GM18502 (cell line): ENCODE results near the gene NFASC.

ENCODE experiments used
- ATAC-seq: cut with Tn5 transposase; IDR thresholded peaks from one replicate; pipeline ENCODE4 v1.9.1; 2021; ENCODE audit warnings: mild to moderate bottlenecking; ENCODE audit not compliant: unreplicated experiment, poor library complexity

The NFASC gene

GRCh38 chr1:204994086-204994862 lies 123.6 kb downstream of the NFASC start:
- no peak for ATAC-seq

GRCh38 chr1:204996981-204997380 lies 126.3 kb downstream of the NFASC start:
- ATAC-seq = no peak

GRCh38 chr1:204997591-204998355 lies 127.1 kb downstream of the NFASC start:
- no peak for ATAC-seq

- ATAC-seq = no peak
Measured at GRCh38 chr1:205001162-205001561, 130.5 kb downstream of the NFASC start.

GRCh38 chr1:205002705-205003104 lies 132.0 kb downstream of the NFASC start:
- no peak for ATAC-seq

GRCh38 chr1:205003358-205004131 lies 132.9 kb downstream of the NFASC start:
- no peak for ATAC-seq

GRCh38 chr1:205004351-205004750 lies 133.7 kb downstream of the NFASC start:
- ATAC-seq = no peak

- ATAC-seq = no peak
Measured at GRCh38 chr1:205008896-205009295, 138.2 kb downstream of the NFASC start.

GRCh38 chr1:205009670-205010069 lies 139.0 kb downstream of the NFASC start:
- no peak for ATAC-seq

GRCh38 chr1:205012391-205013140 lies 141.9 kb downstream of the NFASC start:
- no peak for ATAC-seq

- no peak for ATAC-seq
Measured at GRCh38 chr1:205013683-205014367, 143.2 kb downstream of the NFASC start.

- ATAC-seq = no peak
Measured at GRCh38 chr1:205014783-205015182, 144.1 kb downstream of the NFASC start.

GRCh38 chr1:205015241-205015640 lies 144.6 kb downstream of the NFASC start:
- ATAC-seq = no peak

GRCh38 chr1:205016075-205016474 lies 145.4 kb downstream of the NFASC start:
- ATAC-seq = no peak

- no peak for ATAC-seq
Measured at GRCh38 chr1:205016584-205016983, 145.9 kb downstream of the NFASC start.

- ATAC-seq = no peak
Measured at GRCh38 chr1:205017001-205017400, 146.3 kb downstream of the NFASC start.

- ATAC-seq = no peak
Measured at GRCh38 chr1:205017766-205018165, 147.1 kb downstream of the NFASC start.

GRCh38 chr1:205018381-205018780 lies 147.7 kb downstream of the NFASC start:
- no peak for ATAC-seq

- ATAC-seq = no peak
Measured at GRCh38 chr1:205020466-205020865, 149.8 kb downstream of the NFASC start.

- ATAC-seq = no peak
Measured at GRCh38 chr1:205024679-205025078, 154.0 kb downstream of the NFASC start.
